K562 (cell line): ENCODE results near the gene TGM3. TPM values are rescaled to one million over a fixed set of nuclear protein-coding genes. Genes with fewer than 3 reads are reported as not detected.

Source experiments
- ATAC-seq: fragments of 200-7000 bp; cut with Tn5 transposase; 3 replicates; pipeline ENCODE4 v1.9.1; 2020; ENCODE audit warnings: moderate library complexity
- BruUV-seq: library from RNA; stranded (reverse); fragments of 400-500 nt; replicated peaks from 2 replicates; lab custom pipeline; 2021; lab: Mats Ljungman, UMichigan
- CTCF ChIA-PET: fragments of 300-600 bp; formaldehyde crosslinking; extraction: SDS; loops from one replicate; lab custom pipeline; 2021; ENCODE audit warnings: low intra/inter-chr PET ratio; lab: Yijun Ruan, JAX
- POLR2A ChIA-PET: fragments of 300-600, 350-650 bp; sonication (Branson Sonifier 250); formaldehyde crosslinking; extraction: SDS; loops from one replicate; lab custom pipeline; 2021; ENCODE audit warnings: antibody characterized with exemption, inconsistent platforms; lab: Yijun Ruan, JAX
- DNase-seq, 4 experiments: peaks; one replicate each; pipeline versions ENCODE4 v3.0.0 to v3.0.0-alpha.2; 2011 to 2018; ENCODE audit warnings: low spot score in 3 of 4, mixed read lengths in 3 of 4; ENCODE audit errors: extremely low read depth in 1 of 4
- FAIRE-seq: peaks from 2 replicates; lab custom pipeline; 2011; peaks lifted over from hg19 to GRCh38; lab: Jason Lieb, UNC
- H2AFZ ChIP-seq: 2 replicates; pipeline ENCODE4 v1.6.0; 2011; ENCODE audit warnings: low read depth, low read length, control low read depth, inconsistent platforms
- H3K27ac ChIP-seq: fragments of 200-600 bp; 3 replicates; pipeline ENCODE4 v1.8.0; 2011; ENCODE audit warnings: low read depth, mild to moderate bottlenecking, control low read depth, inconsistent platforms, low read length, moderate library complexity, mixed read lengths; ENCODE audit errors: extremely low read depth
- H3K27me3 ChIP-seq, 2 experiments: fragments of 300-600 bp in 1 of 2; 2 replicates in 1 of 2; 3 replicates in 1 of 2; pipeline versions ENCODE4 v1.6.0 to v1.8.0; 2011; ENCODE audit warnings: inconsistent platforms in 2 of 2, low read length in 2 of 2, mild to moderate bottlenecking in 1 of 2, mixed read lengths in 1 of 2, moderate library complexity in 1 of 2; ENCODE audit not compliant: control insufficient read depth in 2 of 2, insufficient read depth in 2 of 2
- H3K36me3 ChIP-seq: fragments of 300-600 bp; 3 replicates; pipeline ENCODE4 v1.8.0; 2011; ENCODE audit warnings: mild to moderate bottlenecking, low read length, inconsistent platforms; ENCODE audit not compliant: control insufficient read depth, insufficient read depth
- H3K4me1 ChIP-seq, 2 experiments: fragments of 200-600 bp in 1 of 2; replicated peaks in 1 of 2; 2 replicates in 1 of 2; 3 replicates in 1 of 2; pipeline versions ENCODE4 v1.5.1 to v1.8.0; 2011; ENCODE audit warnings: inconsistent platforms in 2 of 2, low read length in 2 of 2, mild to moderate bottlenecking in 1 of 2, mixed read lengths in 1 of 2, moderate library complexity in 1 of 2; ENCODE audit not compliant: control insufficient read depth in 2 of 2, insufficient read depth in 2 of 2
- H3K4me2 ChIP-seq: 2 replicates; pipeline ENCODE4 v1.6.1; 2011; ENCODE audit warnings: low read length, control low read depth, inconsistent platforms, mixed read lengths; ENCODE audit not compliant: insufficient read depth
- H3K4me3 ChIP-seq: fragments of 200-600 bp; sonication (generic), shearing (Covaris generic); 2 replicates; pipeline ENCODE4 v1.5.1; 2016; ENCODE audit warnings: control low read depth, inconsistent platforms
- H3K79me2 ChIP-seq: fragments of 200-600 bp; 3 replicates; pipeline ENCODE4 v1.8.0; 2011; ENCODE audit warnings: low read length, inconsistent platforms; ENCODE audit not compliant: control insufficient read depth, insufficient read depth
- H3K9ac ChIP-seq, 2 experiments: 2 replicates each; pipeline versions ENCODE4 v1.6.0 to v1.6.1; 2011; ENCODE audit warnings: low read depth in 2 of 2, low read length in 2 of 2, control low read depth in 1 of 2, inconsistent platforms in 1 of 2, mild to moderate bottlenecking in 1 of 2, mixed read lengths in 1 of 2; ENCODE audit not compliant: insufficient read depth in 1 of 2
- H3K9me1 ChIP-seq: one replicate; pipeline ENCODE4 v1.6.0; 2011; ENCODE audit warnings: inconsistent platforms, mild to moderate bottlenecking, low read length, moderate library complexity; ENCODE audit not compliant: control insufficient read depth, insufficient read depth
- H3K9me3 ChIP-seq: replicated peaks from 2 replicates; pipeline ENCODE4 v1.5.1; 2011; ENCODE audit warnings: low read depth, low read length, inconsistent platforms; ENCODE audit not compliant: control insufficient read depth, insufficient read depth
- H4K20me1 ChIP-seq: replicated peaks from 2 replicates; pipeline ENCODE4 v1.6.1; 2011; ENCODE audit warnings: low read length, inconsistent platforms, mixed read lengths; ENCODE audit not compliant: control insufficient read depth, insufficient read depth
- DLX4 ChIP-seq: fragments of 250-450 bp; sonication (Bioruptor Pico); IDR thresholded peaks from 2 replicates; pipeline ENCODE4 v1.6.1; 2021; ENCODE audit warnings: mild to moderate bottlenecking
- MEIS2 ChIP-seq: fragments of 450-650 bp; IDR thresholded peaks from 2 replicates; pipeline ENCODE4 v1.6.1; 2014; ENCODE audit warnings: mild to moderate bottlenecking; ENCODE audit not compliant: partially characterized antibody
- WGBS: fragments of 100-300 bp; shearing (Covaris generic); methylation state at CpG from one replicate; pipeline ENCODE4 v1.1.6; 2016; ENCODE audit warnings: low coverage, mixed read lengths; ENCODE audit not compliant: insufficient coverage; ENCODE audit errors: missing lambda C conversion rate; 5-methylcytosine and 5-hydroxymethylcytosine counted together
- in situ Hi-C: fragments of 300-500 bp; cut with MboI; formaldehyde crosslinking; loops from 4 replicates; pipeline ENCODE4 v1.15.0; 2018; ENCODE audit warnings: inconsistent platforms, mixed read lengths
- intact Hi-C: fragments of 100-400 bp; cut with micrococcal nuclease; formaldehyde crosslinking; loops from 2 replicates; pipeline ENCODE4 v1.14.2; 2022
- polyA plus RNA-seq, 8 experiments: library from polyadenylated mRNA; depleted of rRNA in 4 of 8; stranded (reverse) in 5 of 8; unstranded in 3 of 8; fragments of >200 nt; fragmentation: Nextera tagmentation in 2 of 8; fragmentation: Illumina TruSeq in 1 of 8; extraction: Ambion mirVana in 2 of 8; extraction: Trizol in 1 of 8; gene quantifications; 2 replicates each; pipeline versions ENCODE4 v1.2.1 to v1.2.3, GENCODE V29; 2011 to 2014; ENCODE audit warnings: inconsistent platforms in 1 of 8, missing spikeins in 1 of 8
- total RNA-seq, 7 experiments: library from RNA; depleted of rRNA in 6 of 7; stranded (reverse); fragments of >200 nt in 6 of 7; fragmentation: Illumina TruSeq in 2 of 7; extraction: Trizol in 2 of 7; gene quantifications; 2 replicates each; pipeline versions ENCODE4 v1.2.1 to v1.2.3, GENCODE V29; 2011 to 2021; ENCODE audit warnings: low replicate concordance in 1 of 7
- TF ChIP-seq, protein P1 (sequence below): fragments of 250-450 bp; sonication (Bioruptor Pico); IDR thresholded peaks from 2 replicates; pipeline ENCODE4 v1.5.1; 2021; ENCODE audit warnings: mild to moderate bottlenecking

The TGM3 gene
- total and polyA plus RNA-seq, 9 of the 15 experiments (the other 6 are each of a cell fraction or from before 2014, with no cell fraction given) = not detected

- TF ChIP-seq, protein P1, sequence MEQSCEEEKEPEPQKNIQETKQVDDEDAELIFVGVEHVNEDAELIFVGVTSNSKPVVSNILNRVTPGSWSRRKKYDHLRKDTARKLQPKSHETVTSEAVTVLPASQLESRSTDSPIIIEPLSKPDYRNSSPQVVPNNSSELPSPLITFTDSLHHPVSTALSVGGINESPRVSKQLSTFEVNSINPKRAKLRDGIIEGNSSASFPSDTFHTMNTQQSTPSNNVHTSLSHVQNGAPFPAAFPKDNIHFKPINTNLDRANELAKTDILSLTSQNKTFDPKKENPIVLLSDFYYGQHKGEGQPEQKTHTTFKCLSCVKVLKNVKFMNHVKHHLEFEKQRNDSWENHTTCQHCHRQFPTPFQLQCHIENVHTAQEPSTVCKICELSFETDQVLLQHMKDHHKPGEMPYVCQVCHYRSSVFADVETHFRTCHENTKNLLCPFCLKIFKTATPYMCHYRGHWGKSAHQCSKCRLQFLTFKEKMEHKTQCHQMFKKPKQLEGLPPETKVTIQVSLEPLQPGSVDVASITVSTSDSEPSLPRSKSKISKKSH (CRISPR knock-in tag) = no peak
These were observed at the start of gene TGM3 (continued) for GRCh38 chr20:2295886-2296515.

GRCh38 chr20:2246069-2246491, 49.7 kb upstream of the TGM3 start:
- Histone ChIP-seq H3K4me2 (no peak overlapping the region), H3K36me3 (no peaks in the 10 kb centered on the region), H3K9me3 (no peaks in the 10 kb centered on the region), H3K9me1 (no peaks in the 10 kb centered on the region), H3K27me3 (no peaks in the 10 kb centered on the region; a peak in 2 of 5 replicates), H3K4me3 (no peak overlapping the region), H3K27ac (no peak overlapping the region), H3K4me1 (no peaks in the 10 kb centered on the region), H4K20me1 (no peaks in the 10 kb centered on the region), H2AFZ (no peak overlapping the region), H3K9ac (no peak overlapping the region), H3K79me2 (no peaks in the 10 kb centered on the region)
- ChIA-PET CTCF (no interaction called here), POLR2A (interaction anchor here (0.6 kb wide), 1 partner anchor 135 kb away, joined by 3 read pairs; no protein-coding TSS in a partner anchor)
- ATAC-seq (no peak), FAIRE-seq (no peak), DNase-seq (no peak)
- WGBS = 0% methylated on average over 2 of the region's 3 CpGs
- no TSS peak for BruUV-seq
- TF ChIP-seq DLX4 = no peak
- peak; percentile 10 for TF ChIP-seq MEIS2
- intact Hi-C loops = no loop called here
- in situ Hi-C loops = no loop called here
